NCI-H82 (cell line): ENCODE data around the gene PRLR.

Experiments
- DNase-seq: peaks from one replicate; lab custom pipeline; 2025; lab: John Stamatoyannopoulos, UW

PRLR gene

GRCh38 chr5:35032356-35032755, 197.9 kb downstream of the PRLR start:
- DNase-seq = no peak

DNA sequence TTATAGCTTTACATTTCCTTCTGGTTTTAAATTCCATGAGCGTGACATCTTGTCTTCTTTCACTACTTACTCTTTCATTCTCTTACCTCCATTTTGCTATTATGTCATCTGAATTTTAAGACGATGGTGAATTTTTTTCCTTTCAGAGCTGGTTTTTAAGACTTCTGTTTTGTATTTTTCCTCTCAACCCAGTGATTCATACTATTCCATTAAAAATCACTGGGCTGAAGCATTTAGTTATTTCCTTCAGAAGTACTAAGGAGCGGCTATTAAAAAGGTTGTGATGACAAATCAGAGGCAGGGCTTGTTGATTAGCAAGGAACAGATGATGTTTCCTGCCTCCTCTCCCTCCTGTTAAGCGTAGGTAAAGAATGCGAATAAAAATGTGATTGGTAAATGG, 199.0 kb downstream of the PRLR start:
- no peak for DNase-seq

DNA sequence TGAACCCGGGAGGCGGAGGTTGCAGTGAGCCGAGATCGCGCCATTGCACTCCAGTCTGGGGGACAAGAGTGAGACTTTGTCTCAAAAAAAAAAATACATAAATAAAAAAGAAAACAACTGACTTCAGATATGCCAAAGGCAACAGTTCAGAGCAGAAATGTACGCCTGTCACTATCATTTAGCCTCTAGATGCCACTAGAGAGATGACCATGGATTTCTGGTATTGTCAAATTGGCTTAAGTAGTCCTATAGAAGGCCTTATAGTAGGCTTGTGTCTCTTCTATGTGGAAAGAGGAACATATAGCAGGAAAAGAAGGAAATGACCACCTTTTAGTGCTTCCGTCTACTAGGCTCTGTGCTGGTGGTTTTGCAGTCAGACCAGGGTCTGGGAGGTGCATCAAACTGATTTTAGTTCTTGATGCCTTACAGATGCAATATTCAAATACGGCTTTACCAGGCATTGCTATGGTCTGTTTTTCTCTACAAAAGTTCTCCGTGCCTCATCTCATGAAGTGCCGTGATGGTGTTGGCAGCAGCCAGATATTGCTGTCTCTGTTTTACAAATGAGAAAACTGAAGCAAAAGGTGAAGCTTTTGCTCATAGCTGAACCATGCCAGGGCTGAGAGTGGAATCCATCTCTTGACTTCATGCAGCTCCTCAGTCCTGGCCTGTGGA, 199.7 kb downstream of the PRLR start:
- no peak for DNase-seq

DNA sequence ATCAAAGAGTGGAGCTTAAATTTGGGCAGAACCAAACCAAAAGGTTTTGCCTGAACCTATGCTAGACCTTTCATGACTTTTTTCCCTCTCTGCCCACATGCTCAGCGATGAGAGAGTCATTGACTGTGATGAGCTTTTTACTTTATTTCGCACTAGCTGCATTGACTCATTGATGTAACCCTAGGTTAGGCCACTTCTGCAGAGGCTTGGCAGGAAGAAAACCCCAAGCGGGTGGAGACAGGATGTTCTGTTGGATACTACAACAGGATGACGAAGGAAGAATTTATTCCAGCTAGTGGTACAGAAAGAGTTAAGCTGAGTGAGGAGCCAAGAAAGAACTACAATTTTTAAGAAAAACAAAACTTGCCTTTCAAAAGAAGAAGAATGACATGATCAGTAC, 201.0 kb downstream of the PRLR start:
- DNase-seq = no peak

DNA sequence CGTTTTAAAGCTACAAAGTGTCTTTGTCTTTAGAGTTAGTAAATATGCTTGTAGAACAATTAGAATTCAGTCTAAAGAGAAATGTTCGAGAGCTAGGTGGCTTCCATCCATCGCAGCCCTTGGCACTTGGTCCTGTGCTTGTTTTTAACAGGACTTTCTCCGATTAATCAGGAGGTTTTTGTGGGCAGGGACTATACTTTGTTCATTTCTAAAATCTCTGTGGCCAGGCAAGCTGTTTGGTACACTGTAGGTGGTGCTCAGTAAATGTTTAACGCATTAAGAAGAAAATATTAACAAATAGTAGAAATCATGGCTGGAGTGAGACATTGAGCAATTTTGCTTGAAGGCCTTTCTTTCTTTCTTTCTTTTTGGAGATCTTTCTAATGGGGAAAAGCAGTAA, 203.3 kb downstream of the PRLR start:
- DNase-seq = no peak

- DNase-seq = no peak
Observed at GRCh38 chr5:35026280-35026840, 203.9 kb downstream of the PRLR start.

- DNase-seq = no peak
Observed at GRCh38 chr5:35024911-35025510, 205.3 kb downstream of the PRLR start.

- no peak for DNase-seq
Observed at GRCh38 chr5:35023391-35024178, 206.7 kb downstream of the PRLR start.

DNA sequence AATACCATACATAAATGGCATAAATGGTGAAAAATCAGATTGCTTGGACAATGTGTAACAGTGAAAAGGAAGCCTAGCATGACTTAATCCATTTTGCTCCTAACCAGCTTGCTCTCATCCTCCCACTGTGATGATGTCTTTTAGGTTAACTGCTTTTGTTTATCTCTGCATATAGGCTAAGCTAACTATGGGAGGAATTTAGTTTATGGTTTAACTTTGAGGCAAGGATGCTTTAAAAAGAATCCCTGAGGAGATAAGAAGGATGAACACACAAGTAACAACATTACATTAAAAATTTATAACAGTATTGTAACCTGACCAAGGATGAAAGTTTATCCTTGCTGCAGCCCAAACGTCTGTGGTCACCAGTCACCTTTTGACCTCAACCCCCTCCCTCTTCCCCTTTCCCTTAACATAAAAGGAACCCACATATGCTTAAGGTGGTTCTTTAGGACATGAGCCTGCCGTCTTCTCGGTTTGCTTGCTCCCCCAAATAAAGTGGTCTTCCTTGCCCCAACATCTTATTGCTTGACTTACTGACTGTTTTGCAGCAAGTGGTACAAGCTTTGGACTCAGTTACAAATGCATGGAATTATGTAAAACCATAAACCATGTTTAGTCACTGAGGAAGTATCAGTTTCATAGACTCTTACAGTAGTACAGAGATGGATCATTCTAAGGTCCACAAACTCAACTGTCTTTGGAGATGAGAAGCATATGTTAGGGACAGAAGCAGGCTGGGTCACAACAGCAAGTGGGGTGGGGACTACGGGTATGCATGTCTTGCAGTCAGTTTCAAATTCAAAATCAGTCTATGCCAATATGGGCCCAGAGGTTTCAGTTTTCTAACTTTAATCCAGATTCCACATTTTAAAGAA, 213.9 kb downstream of the PRLR start:
- DNase-seq = peak; percentile 20

DNA sequence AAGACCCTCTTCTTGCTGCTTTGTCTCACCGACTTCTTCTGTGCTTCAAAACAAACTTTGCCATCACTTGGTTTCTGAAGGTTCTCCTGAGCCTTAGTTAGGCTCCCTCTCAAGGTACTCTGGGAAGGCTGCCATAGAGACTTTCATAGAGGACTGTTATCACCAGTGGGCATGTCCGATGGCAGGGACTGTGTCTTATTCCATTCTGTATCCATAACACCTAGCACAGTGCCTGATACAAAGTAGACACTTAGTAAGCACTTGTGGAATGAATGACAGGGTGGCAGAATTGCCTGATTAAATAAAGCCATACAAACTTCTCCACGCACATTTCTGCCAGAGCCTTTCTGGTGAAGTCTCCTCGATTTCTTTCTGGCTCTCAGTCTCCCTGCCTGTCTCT, 215.2 kb downstream of the PRLR start:
- DNase-seq = no peak

- DNase-seq = no peak
Observed at GRCh38 chr5:35012796-35013195, 217.5 kb downstream of the PRLR start.

DNA sequence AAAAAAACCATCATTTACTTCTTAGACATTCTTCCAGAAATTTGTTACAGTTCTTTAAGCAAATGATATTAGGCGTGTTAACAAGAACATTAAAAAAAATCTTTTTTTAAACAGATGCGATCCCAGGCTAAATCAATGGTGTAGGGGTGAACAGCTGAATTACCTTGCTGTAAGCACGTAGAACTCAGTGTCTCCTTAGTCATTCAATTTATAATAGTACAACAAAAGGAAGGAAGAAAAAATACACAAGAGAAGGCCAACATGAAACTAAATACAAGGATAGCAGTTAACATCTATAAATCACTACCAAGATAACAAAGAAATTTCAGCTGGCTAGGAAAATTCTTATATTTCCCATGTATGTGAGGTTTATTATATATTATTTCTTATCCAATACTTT, 217.9 kb downstream of the PRLR start:
- no peak for DNase-seq

DNA sequence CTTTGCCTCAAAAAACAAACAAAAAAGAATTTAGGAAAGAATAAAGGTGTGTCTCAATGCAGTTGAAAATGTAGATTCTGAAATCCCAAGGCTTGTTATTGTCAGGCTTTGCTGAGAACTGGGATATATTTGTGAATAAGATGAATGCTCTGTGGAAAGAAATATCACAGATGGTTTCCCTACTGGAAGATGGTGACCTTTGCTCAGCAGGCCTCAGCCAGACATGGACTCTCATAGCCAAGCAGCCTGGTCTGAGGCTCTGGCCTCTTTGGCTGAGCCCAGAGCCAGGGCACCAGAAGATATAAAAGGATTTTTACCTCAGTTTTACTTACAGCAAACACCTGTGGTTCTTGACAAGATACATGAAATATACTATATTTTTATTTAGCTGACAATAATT, 219.6 kb downstream of the PRLR start:
- DNase-seq = no peak

- no peak for DNase-seq
Observed at GRCh38 chr5:35009657-35010056, 220.6 kb downstream of the PRLR start.

GRCh38 chr5:35009019-35009418, 221.3 kb downstream of the PRLR start:
- no peak for DNase-seq

- no peak for DNase-seq
Observed at GRCh38 chr5:35004771-35005170, 225.5 kb downstream of the PRLR start.

DNA sequence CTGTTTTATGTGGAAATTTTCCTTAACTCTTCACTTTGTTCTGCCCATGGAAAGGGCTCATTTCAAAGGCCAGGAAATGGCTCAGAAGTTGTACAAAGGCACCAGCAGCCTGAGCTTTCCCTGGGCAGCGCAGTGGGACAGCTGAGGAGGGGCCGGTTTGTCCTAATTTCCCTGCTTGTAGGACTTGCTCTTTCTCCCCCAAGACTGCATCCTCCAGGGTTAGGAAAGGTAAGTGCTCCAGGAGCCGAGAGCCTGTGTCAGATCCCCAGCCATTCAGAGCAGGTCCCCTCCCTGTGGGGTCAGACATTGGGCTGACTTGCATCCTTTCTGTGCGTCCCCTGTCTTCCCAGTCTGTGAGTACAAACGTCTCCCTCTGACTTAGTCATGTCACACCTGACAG, 226.1 kb downstream of the PRLR start:
- DNase-seq = no peak

DNA sequence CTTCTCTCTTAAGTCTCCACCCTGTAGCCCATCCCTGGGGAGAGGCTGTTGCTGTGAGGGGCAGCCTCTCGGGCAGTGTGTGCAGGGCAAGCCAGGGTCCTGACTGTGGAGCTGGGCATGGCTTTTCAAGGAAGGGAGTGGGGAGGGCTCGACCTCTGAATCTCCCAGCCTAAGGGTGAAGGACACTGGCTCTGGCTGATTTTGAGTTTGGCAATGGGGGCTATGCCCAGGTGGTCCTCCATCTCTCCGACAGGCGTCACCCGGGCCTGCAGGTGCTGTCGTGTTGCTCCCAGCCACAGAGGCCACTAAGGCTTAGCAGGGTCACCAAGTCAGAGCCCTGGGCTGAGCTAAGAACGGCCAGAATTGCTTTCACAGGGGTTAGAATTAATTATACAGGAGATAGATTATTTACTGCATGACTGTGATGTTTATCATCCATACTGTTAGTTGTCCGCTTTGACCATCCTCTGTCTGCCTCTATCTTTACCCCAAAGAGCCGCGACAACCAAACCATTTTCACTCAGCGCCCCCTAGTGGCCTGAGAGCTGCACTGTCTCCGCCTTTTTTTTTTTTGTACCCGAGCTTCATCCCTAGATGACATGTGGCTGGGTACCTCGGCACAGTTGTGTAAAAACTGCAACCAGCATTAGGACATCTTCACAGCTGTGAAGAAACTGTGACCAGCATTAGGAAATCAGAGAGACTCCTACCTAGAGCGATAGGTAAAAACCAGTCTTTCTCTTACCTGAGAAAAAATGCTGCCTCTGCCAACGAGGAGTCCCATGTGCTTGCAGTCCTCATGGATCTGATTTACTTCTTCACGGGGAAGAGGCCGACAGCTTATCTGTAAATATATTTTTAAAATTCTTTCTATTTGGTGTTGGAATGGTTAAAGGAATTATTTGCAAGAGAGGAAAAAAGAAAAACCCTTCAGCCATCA, 227.0 kb downstream of the PRLR start:
- DNase-seq = peak; percentile 80

DNA sequence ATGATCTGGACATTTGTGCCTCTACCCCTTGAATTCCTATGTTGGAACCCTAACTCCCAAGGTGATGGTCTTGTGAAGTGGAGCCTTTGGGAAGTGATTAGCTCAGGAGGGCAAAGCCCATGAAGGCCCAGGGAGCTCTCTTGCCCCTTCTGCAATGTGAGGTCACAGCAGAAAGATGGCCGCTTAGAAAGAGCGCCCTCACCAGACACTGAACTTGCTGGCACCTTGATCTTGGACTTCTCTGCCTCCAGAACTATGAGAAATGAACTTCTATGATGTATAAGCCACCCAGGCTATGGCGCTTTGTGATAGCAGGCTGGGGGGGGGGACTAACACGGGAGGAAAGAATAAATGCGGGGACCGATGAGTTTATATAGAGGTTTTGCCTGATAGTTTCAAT, 227.8 kb downstream of the PRLR start:
- DNase-seq = no peak

GRCh38 chr5:35001842-35002241, 228.4 kb downstream of the PRLR start:
- no peak for DNase-seq
